GM19025 (cell line): ENCODE data around the gene TRPM2.

Experiments
- ATAC-seq: cut with Tn5 transposase; IDR thresholded peaks from one replicate; pipeline ENCODE4 v1.9.1; 2021; ENCODE audit warnings: mild to moderate bottlenecking, low read depth, moderate library complexity; ENCODE audit not compliant: unreplicated experiment

TRPM2 gene

DNA sequence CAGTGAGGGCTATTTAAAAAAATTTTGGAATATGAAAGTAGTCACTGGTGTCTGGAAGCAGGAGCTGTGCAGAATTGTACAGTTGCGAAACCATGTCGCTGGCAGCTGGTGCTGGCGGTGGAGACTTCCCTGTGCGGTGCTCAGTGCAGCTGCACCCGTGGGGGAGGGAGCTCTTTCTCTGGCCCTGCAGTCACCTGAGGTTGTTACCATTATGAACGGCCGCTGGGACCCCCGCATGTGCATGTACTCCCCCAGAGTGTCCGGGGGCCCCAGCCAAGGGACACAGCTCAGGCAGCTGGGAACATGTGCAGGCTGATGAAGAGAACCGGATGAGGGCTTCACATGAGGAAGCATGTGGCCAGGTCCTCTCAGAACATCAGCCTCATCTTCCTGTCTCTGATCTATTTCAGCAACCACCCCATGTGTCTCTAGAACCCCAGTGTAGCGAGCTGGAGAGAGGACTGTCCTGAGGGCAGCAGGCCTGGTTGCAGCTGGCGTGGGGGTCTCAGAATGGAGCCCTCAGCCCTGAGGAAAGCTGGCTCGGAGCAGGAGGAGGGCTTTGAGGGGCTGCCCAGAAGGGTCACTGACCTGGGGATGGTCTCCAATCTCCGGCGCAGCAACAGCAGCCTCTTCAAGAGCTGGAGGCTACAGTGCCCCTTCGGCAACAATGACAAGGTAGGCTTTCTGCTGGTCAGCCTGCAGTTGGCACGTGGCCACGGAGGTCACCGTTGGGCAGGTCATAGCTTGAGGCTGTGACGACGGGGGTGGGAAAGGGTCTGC is at the start of gene TRPM2:
Gene TRPM2, plus strand, starts transcription at position 431 of the 780 bp plus-strand sequence. Its CDS starts 80 bp downstream, at position 511.
- no peak for ATAC-seq

DNA sequence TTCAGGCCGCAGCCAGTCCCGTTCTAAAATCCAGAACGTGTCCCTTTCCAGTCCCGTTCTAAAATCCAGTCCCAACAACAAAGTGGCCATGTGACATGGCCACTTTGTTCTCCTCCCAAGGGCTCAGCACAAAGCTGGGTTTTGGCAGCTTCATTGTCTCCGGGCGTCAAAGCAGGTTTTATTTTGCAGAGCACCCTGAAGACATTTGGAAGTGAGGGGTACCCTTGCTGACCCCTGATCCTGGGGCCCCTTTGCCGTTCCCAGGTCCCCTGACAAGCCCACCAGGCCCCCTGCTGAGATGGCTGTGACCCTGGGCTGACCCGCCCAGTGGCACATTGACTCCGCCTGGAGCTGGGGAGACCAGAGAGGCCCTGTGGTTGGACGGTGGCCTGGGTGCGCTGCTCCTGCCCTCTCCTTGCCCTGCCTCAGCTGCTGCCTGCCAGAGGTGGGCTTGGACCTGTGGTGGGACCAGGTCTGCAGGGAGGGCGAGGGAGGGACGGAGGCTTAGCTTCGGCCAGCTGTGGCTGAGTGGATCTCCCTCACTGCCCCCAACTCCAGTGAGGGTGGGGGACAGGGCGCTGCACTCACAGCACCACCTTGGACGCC is 49.3 kb upstream of the TRPM2 start:
- ATAC-seq, result no peak

GRCh38 chr21:44304877-44305293 is 48.5 kb upstream of the TRPM2 start:
- ATAC-seq, result no peak

- no peak for ATAC-seq
Measured at GRCh38 chr21:44305691-44306090, 47.7 kb upstream of the TRPM2 start.

DNA sequence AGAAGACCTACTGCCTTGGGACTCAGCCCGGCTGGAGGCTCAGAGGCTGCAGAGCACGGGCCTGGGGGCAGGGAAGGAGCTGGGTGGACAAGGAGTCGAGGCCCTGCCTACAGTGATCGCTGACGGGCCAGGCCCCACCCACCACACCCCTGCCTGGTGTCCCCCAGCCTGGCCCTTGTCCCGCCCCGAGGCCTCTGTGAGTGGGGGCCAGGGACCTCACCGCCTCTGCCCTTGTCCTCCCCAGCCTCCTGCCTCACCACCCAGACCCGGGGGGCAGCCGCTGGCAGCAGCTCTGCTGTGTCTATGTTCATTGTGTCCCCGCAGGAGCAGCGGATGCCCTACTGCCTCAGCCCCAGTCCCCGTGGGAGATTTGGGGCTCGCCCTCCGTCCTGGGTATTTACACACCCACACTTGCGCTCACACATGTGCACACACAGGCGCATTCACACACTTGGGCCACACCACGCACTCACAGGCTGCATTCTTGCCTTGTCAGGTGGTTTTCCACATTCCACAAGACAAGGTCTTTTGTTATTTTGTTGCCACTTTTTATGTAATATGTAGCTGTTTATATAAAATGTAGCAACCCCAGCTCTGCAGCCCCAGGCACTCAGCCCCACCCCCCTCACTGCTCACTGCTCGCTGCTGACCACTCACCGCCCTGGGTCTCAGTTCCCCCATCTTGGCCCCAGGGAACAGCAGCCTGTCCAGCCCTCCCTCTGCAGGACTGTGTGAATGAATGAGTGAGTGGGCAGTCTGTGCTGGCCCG is 46.3 kb upstream of the TRPM2 start:
- no peak for ATAC-seq

- no peak for ATAC-seq
Measured at GRCh38 chr21:44310628-44311507, 42.6 kb upstream of the TRPM2 start.

GRCh38 chr21:44312089-44312488 is 41.3 kb upstream of the TRPM2 start:
- ATAC-seq, result no peak

- ATAC-seq, result no peak
Measured at GRCh38 chr21:44312716-44313115, 40.7 kb upstream of the TRPM2 start.

- no peak for ATAC-seq
Measured at GRCh38 chr21:44313451-44313850, 40.0 kb upstream of the TRPM2 start.

GRCh38 chr21:44314128-44314527 is 39.3 kb upstream of the TRPM2 start:
- ATAC-seq, result no peak

DNA sequence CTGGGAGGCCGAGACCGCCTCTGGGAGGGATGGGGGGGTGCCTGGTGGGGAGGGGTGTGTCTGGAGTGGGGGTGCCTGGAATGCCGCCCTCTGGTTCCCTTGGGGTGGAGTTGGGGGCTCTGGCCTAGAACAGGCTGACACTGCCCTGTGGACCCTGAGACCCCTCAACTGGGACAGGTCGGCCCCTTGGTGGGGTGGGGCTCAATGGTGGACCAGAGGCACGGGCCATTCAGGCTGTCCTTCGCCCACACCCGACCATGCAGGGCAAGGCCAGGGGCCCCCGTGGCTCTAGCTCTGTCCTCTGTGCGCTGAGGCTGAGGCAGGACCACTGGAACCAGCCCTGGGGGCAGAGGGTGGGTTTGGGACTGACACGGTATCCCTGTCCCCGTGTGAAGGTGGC is 38.9 kb upstream of the TRPM2 start:
- ATAC-seq, result no peak

GRCh38 chr21:44315691-44316203 is 37.7 kb upstream of the TRPM2 start:
- no peak for ATAC-seq

GRCh38 chr21:44316277-44316900 is 37.0 kb upstream of the TRPM2 start:
- ATAC-seq, result no peak

- no peak for ATAC-seq
Measured at GRCh38 chr21:44317241-44317782, 36.1 kb upstream of the TRPM2 start.

GRCh38 chr21:44317871-44318270 is 35.5 kb upstream of the TRPM2 start:
- no peak for ATAC-seq

DNA sequence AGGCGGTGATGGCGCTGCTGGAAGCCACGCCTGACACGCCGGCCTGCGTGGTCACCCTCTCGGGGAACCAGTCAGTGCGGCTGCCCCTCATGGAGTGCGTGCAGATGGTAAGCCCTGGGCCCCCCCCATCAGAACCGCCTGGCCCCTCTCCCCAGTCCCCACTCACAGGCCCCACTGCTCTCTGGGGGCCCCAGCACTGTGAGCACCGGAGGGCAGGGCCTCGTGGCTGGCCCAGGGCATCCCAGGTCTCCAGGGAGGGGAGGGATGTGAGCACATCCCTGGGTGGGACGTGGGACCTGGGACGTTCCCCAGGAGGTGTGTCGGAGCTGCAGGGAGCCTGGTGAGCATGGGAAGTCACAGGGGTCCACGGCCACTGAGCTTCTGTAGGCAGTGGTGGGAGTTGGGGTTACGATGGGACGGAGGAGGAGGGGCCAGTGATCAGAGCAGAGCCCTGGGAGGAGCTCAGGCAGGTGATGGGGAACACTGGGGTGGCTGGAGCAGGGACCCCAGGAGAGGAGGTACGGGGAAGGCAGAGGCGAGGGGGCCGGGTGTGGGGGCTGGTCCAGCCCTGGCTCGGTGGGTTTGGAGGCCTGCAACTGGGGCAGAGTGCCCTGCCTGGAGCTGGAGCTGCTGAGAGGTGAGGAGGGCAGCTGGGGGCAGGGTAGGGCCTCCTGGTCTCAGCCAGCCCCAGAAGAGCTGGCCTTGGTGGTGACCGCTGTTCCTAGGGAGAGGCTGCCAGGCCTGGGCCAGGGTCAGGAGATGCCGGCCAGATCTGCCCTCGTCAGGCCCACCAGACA is 34.7 kb upstream of the TRPM2 start:
- no peak for ATAC-seq

- no peak for ATAC-seq
Measured at GRCh38 chr21:44319407-44320065, 33.9 kb upstream of the TRPM2 start.

GRCh38 chr21:44320847-44321246 is 32.6 kb upstream of the TRPM2 start:
- ATAC-seq, result no peak
